ENCODE results near the gene SRMS.

Gene SRMS

GRCh38 chr20:63527184-63527583 is 20.4 kb downstream of the SRMS start:
- no peak for TF ChIP-seq CTCF (IDR thresholded peaks at IDR 0.05; ENCODE audit: insufficient read depth, missing control alignments)
- DNase-seq (ENCODE audit: insufficient read length, low spot score) (no peak), FAIRE-seq (no peak)

- no peak for FAIRE-seq
- no peak for TF ChIP-seq CTCF (IDR thresholded peaks at IDR 0.05; ENCODE audit: insufficient read depth, missing control alignments)
Observed at GRCh38 chr20:63525971-63526370, 21.6 kb downstream of the SRMS start.

GRCh38 chr20:63525185-63525584 is 22.4 kb downstream of the SRMS start:
- FAIRE-seq, result no peak
- DNase-seq (ENCODE audit: insufficient read length, low spot score), result no peak
- TF ChIP-seq CTCF (IDR thresholded peaks at IDR 0.05; ENCODE audit: insufficient read depth, missing control alignments), result no peak

More at GRCh38 chr20:63525971-63526370, 21.6 kb downstream of the SRMS start:
- no peak for DNase-seq (ENCODE audit: insufficient read length, low spot score)

- no peak for FAIRE-seq
- no peak for DNase-seq (ENCODE audit: insufficient read length, low spot score)
- TF ChIP-seq CTCF (IDR thresholded peaks at IDR 0.05; ENCODE audit: insufficient read depth, missing control alignments), result no peak
Observed at GRCh38 chr20:63522981-63523611, 24.5 kb downstream of the SRMS start.

- DNase-seq (ENCODE audit: insufficient read length, low spot score), result no peak
- no peak for TF ChIP-seq CTCF (IDR thresholded peaks at IDR 0.05; ENCODE audit: insufficient read depth, missing control alignments)
Observed at GRCh38 chr20:63522091-63522868, 25.3 kb downstream of the SRMS start.

GRCh38 chr20:63521602-63522001 is 25.9 kb downstream of the SRMS start:
- TF ChIP-seq CTCF (IDR thresholded peaks at IDR 0.05; ENCODE audit: insufficient read depth, missing control alignments), result no peak
- FAIRE-seq (no peak), DNase-seq (ENCODE audit: insufficient read length, low spot score) (no peak)

More at GRCh38 chr20:63522091-63522868, 25.3 kb downstream of the SRMS start:
- no peak for FAIRE-seq

Measured in D721Med (cell line).